HG02623 (cell line): ENCODE data around the gene MOB4.
"Not testable (repeated sequence)": the region's sequence is repeated elsewhere in the genome, so short reads cannot be mapped to it uniquely, and the experiment has no call there.

ENCODE experiments used
- ATAC-seq: cut with Tn5 transposase; IDR thresholded peaks from one replicate; pipeline ENCODE4 v1.9.1; 2021; ENCODE audit warnings: moderate library complexity; ENCODE audit not compliant: unreplicated experiment

MOB4 gene

GRCh38 chr2:197513915-197514314 lies 2.0 kb upstream of the MOB4 start:
- ATAC-seq = no peak

GRCh38 chr2:197514754-197515153 lies 1.1 kb upstream of the MOB4 start:
- ATAC-seq = no peak

GRCh38 chr2:197515315-197515738 lies 539 bp upstream of the MOB4 start:
- ATAC-seq = peak; percentile 8

GRCh38 chr2:197516393-197516761 lies 511 bp downstream of the MOB4 start:
- peak; percentile 3 for ATAC-seq

- ATAC-seq = no peak
Measured at GRCh38 chr2:197517150-197517549, 1.3 kb downstream of the MOB4 start.

- no peak for ATAC-seq
Measured at GRCh38 chr2:197538412-197538811, 22.5 kb downstream of the MOB4 start.

- no peak for ATAC-seq
Measured at GRCh38 chr2:197539734-197540133, 23.9 kb downstream of the MOB4 start.

GRCh38 chr2:197543206-197543605 lies 27.3 kb downstream of the MOB4 start:
- no peak for ATAC-seq

GRCh38 chr2:197547163-197547900 lies 31.5 kb downstream of the MOB4 start:
- ATAC-seq = no peak

GRCh38 chr2:197548582-197548981 lies 32.7 kb downstream of the MOB4 start:
- ATAC-seq = no peak

GRCh38 chr2:197551260-197551659 lies 35.4 kb downstream of the MOB4 start:
- not testable (repeated sequence) for ATAC-seq

- ATAC-seq = no peak
Measured at GRCh38 chr2:197555467-197555866, 39.6 kb downstream of the MOB4 start.

- no peak for ATAC-seq
Measured at GRCh38 chr2:197556456-197556855, 40.6 kb downstream of the MOB4 start.

- no peak for ATAC-seq
Measured at GRCh38 chr2:197558393-197558792, 42.5 kb downstream of the MOB4 start.

- ATAC-seq = no peak
Measured at GRCh38 chr2:197559681-197560080, 43.8 kb downstream of the MOB4 start.

- no peak for ATAC-seq
Measured at GRCh38 chr2:197560146-197560665, 44.3 kb downstream of the MOB4 start.

- ATAC-seq = no peak
Measured at GRCh38 chr2:197571627-197572271, 55.9 kb downstream of the MOB4 start.

- ATAC-seq = no peak
Measured at GRCh38 chr2:197573608-197574007, 57.7 kb downstream of the MOB4 start.

- ATAC-seq = no peak
Measured at GRCh38 chr2:197575987-197576386, 60.1 kb downstream of the MOB4 start.

GRCh38 chr2:197576631-197577030 lies 60.8 kb downstream of the MOB4 start:
- ATAC-seq = no peak

GRCh38 chr2:197577446-197577845 lies 61.6 kb downstream of the MOB4 start:
- no peak for ATAC-seq

- not testable (repeated sequence) for ATAC-seq
Measured at GRCh38 chr2:197578294-197578693, 62.4 kb downstream of the MOB4 start.
